PFSK-1 (cell line): Measurements from ENCODE around the gene HIGD1C.

Experiments used
- FOXP2 ChIP-seq: optimal IDR thresholded peaks from 2 replicates; pipeline ENCODE3; 2011; ENCODE audit warnings: borderline replicate concordance, control low read depth, inconsistent platforms; ENCODE audit not compliant: insufficient read depth; ENCODE audit errors: extremely low read length, extremely low read depth
- POLR2AphosphoS5 ChIP-seq: IDR thresholded peaks from 2 replicates; pipeline ENCODE4 v1.6.1; 2012; ENCODE audit warnings: low read depth, mild to moderate bottlenecking, control low read depth, low read length, moderate library complexity
- SIN3A ChIP-seq: IDR thresholded peaks from 2 replicates; pipeline ENCODE4 v1.6.1; 2012; ENCODE audit warnings: mild to moderate bottlenecking, low read length, moderate library complexity, borderline replicate concordance; ENCODE audit not compliant: insufficient read depth
- TAF1 ChIP-seq: IDR thresholded peaks from 2 replicates; pipeline ENCODE4 v1.6.1; 2012; ENCODE audit warnings: low read length, control low read depth, borderline replicate concordance; ENCODE audit not compliant: insufficient read depth
- TF ChIP-seq, protein P1 (sequence below), 2 experiments: IDR thresholded peaks; 2 replicates each; pipeline versions ENCODE4 v1.6.1 to v1.8.0; 2011 to 2012; ENCODE audit warnings: low read depth in 2 of 2, low read length in 2 of 2, control low read depth in 1 of 2, inconsistent platforms in 1 of 2, mild to moderate bottlenecking in 1 of 2, moderate library complexity in 1 of 2; ENCODE audit not compliant: insufficient read depth in 1 of 2

The HIGD1C gene

GRCh38 chr12:50947933-50948626 lies 4.3 kb upstream of the HIGD1C start:
- TF ChIP-seq, protein P1, sequence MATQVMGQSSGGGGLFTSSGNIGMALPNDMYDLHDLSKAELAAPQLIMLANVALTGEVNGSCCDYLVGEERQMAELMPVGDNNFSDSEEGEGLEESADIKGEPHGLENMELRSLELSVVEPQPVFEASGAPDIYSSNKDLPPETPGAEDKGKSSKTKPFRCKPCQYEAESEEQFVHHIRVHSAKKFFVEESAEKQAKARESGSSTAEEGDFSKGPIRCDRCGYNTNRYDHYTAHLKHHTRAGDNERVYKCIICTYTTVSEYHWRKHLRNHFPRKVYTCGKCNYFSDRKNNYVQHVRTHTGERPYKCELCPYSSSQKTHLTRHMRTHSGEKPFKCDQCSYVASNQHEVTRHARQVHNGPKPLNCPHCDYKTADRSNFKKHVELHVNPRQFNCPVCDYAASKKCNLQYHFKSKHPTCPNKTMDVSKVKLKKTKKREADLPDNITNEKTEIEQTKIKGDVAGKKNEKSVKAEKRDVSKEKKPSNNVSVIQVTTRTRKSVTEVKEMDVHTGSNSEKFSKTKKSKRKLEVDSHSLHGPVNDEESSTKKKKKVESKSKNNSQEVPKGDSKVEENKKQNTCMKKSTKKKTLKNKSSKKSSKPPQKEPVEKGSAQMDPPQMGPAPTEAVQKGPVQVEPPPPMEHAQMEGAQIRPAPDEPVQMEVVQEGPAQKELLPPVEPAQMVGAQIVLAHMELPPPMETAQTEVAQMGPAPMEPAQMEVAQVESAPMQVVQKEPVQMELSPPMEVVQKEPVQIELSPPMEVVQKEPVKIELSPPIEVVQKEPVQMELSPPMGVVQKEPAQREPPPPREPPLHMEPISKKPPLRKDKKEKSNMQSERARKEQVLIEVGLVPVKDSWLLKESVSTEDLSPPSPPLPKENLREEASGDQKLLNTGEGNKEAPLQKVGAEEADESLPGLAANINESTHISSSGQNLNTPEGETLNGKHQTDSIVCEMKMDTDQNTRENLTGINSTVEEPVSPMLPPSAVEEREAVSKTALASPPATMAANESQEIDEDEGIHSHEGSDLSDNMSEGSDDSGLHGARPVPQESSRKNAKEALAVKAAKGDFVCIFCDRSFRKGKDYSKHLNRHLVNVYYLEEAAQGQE (IDR thresholded peaks at IDR 0.05; ENCODE audit: insufficient read depth in 1 of 2, low read depth in 2 of 2, low read length in 2 of 2) = no peak
- TF ChIP-seq FOXP2 (no peak), TAF1 (no peak), POLR2AphosphoS5 (no peak), SIN3A (no peak)

DNA sequence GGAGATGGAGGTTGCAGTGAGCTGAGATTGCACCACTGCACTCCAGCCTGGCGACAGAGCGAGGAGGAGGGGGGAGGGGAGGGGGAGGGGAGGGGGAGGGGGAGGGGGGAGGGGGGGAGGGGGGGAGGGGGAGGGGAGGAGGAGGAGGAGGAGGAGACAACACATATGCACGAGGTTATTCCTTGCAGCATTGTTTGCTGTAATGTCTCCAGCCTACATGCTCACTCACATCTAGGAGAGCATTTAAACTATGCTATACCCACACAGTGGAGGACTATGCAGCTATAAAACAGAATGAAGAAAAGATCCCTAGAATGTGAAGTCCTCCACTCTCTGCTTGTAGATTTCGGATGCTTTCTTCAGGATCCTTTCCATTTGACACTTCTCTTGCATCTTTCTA lies 3.5 kb upstream of the HIGD1C start:
- no peak for TF ChIP-seq POLR2AphosphoS5
- TF ChIP-seq TAF1 = no peak
- TF ChIP-seq, protein P1 (IDR thresholded peaks at IDR 0.05; ENCODE audit: insufficient read depth in 1 of 2, low read depth in 2 of 2, low read length in 2 of 2) = no peak
- TF ChIP-seq SIN3A = no peak
- no peak for TF ChIP-seq FOXP2

- TF ChIP-seq TAF1 (no peak), FOXP2 (no peak), SIN3A (no peak), POLR2AphosphoS5 (no peak)
- TF ChIP-seq, protein P1 (IDR thresholded peaks at IDR 0.05; ENCODE audit: insufficient read depth in 1 of 2, low read depth in 2 of 2, low read length in 2 of 2) = no peak
Observed at GRCh38 chr12:50949801-50950302, 2.5 kb upstream of the HIGD1C start.

DNA sequence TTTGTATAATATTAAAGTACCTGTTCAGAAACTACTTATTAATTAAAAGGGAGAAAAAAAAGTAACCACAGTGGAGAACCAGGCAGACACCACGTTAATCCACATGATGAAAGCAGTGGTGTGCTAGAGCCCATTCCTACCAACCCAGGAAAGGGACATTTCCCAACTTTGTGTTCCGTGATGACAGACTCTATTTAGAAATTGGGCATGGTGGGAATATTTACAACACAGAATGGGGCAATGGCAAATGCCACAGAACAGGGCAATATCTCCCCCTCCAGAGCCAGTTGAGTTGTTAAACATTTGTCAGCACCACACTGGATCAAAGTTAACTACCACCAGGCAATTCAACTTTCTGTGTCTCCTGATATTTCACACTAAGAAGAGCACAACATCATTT lies 1.2 kb upstream of the HIGD1C start:
- no peak for TF ChIP-seq SIN3A
- TF ChIP-seq, protein P1 (IDR thresholded peaks at IDR 0.05; ENCODE audit: insufficient read depth in 1 of 2, low read depth in 2 of 2, low read length in 2 of 2) = no peak
- TF ChIP-seq FOXP2 = no peak
- TF ChIP-seq TAF1 = no peak
- TF ChIP-seq POLR2AphosphoS5 = no peak
